ENCODE data around the gene RYR2.

- TF ChIP-seq, protein P1, sequence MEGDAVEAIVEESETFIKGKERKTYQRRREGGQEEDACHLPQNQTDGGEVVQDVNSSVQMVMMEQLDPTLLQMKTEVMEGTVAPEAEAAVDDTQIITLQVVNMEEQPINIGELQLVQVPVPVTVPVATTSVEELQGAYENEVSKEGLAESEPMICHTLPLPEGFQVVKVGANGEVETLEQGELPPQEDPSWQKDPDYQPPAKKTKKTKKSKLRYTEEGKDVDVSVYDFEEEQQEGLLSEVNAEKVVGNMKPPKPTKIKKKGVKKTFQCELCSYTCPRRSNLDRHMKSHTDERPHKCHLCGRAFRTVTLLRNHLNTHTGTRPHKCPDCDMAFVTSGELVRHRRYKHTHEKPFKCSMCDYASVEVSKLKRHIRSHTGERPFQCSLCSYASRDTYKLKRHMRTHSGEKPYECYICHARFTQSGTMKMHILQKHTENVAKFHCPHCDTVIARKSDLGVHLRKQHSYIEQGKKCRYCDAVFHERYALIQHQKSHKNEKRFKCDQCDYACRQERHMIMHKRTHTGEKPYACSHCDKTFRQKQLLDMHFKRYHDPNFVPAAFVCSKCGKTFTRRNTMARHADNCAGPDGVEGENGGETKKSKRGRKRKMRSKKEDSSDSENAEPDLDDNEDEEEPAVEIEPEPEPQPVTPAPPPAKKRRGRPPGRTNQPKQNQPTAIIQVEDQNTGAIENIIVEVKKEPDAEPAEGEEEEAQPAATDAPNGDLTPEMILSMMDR (IDR thresholded peaks at IDR 0.05): no peak
- TF ChIP-seq POLR2A (IDR thresholded peaks at IDR 0.05): no peak
Measured at GRCh38 chr1:237282208-237282783, 240.3 kb downstream of the RYR2 start.
